Measurements from ENCODE around the gene GBGT1.

GBGT1 gene

DNA sequence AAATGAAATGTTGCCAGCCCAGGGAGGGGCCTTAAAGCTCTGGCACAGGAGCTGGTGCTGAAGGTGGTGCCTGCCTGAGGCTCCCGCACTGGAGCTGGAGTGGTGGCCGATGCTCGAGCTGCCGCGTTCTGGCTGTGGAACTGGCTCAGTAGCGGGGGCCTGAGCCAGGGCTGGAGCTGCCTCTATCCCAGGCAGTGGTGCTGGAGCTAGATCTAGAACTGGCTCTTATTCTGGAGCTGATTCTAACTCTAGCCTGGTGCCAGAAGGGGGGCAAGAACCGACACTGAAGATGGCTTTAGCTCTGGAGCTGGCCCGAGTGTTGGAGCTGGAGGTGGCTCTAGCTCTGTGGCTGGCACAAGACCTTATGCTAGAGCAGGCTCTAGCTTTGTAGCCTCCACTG is 26.1 kb upstream of the GBGT1 start:
- no peak overlapping the region for H3K27ac ChIP-seq (ENCODE audit: low read length)
- H3K4me3 ChIP-seq (ENCODE audit: low read length) = no peak overlapping the region
- peaks cover 5% of the 10 kb centered on the region for H3K4me1 ChIP-seq (ENCODE audit: control insufficient read depth, low read depth, low read length)
- H3K36me3 ChIP-seq (ENCODE audit: control insufficient read depth, low read depth, low read length) = no peaks in the 10 kb centered on the region
- H3K9ac ChIP-seq (ENCODE audit: low read length) = no peak overlapping the region
- H3K9me3 ChIP-seq (ENCODE audit: control insufficient read depth, low read depth, low read length) = no peaks in the 10 kb centered on the region
- H3K27me3 ChIP-seq (ENCODE audit: control insufficient read depth, insufficient read depth, low read length) = peaks cover 16% of the 10 kb centered on the region

DNA sequence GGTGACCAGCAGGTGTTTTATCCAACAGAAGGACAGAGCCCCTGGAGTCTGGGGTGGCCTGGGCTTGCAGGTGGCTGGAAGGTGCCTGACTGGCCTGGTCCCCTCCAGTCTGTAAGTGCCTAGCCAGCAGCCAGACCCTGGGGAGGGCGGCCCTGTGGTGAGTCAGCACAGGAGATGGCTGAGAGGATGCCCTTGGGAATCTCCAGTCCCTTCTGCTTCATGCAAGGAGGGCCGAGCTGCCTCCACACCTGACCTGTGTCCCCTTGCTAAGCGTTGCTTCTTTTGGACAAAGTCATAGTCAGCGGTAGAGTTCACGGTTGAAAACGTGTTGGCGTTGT is 25.1 kb upstream of the GBGT1 start:
- H3K36me3 ChIP-seq (ENCODE audit: control insufficient read depth, low read depth, low read length) = no peaks in the 10 kb centered on the region
- H3K4me3 ChIP-seq (ENCODE audit: low read length) = no peak overlapping the region
- H3K9me3 ChIP-seq (ENCODE audit: control insufficient read depth, low read depth, low read length) = no peaks in the 10 kb centered on the region
- H3K27me3 ChIP-seq (ENCODE audit: control insufficient read depth, insufficient read depth, low read length) = peaks cover 16% of the 10 kb centered on the region
- H3K9ac ChIP-seq (ENCODE audit: low read length) = no peak overlapping the region
- H3K4me1 ChIP-seq (ENCODE audit: control insufficient read depth, low read depth, low read length) = peaks cover 5% of the 10 kb centered on the region
- H3K27ac ChIP-seq (ENCODE audit: low read length) = no peak overlapping the region

DNA sequence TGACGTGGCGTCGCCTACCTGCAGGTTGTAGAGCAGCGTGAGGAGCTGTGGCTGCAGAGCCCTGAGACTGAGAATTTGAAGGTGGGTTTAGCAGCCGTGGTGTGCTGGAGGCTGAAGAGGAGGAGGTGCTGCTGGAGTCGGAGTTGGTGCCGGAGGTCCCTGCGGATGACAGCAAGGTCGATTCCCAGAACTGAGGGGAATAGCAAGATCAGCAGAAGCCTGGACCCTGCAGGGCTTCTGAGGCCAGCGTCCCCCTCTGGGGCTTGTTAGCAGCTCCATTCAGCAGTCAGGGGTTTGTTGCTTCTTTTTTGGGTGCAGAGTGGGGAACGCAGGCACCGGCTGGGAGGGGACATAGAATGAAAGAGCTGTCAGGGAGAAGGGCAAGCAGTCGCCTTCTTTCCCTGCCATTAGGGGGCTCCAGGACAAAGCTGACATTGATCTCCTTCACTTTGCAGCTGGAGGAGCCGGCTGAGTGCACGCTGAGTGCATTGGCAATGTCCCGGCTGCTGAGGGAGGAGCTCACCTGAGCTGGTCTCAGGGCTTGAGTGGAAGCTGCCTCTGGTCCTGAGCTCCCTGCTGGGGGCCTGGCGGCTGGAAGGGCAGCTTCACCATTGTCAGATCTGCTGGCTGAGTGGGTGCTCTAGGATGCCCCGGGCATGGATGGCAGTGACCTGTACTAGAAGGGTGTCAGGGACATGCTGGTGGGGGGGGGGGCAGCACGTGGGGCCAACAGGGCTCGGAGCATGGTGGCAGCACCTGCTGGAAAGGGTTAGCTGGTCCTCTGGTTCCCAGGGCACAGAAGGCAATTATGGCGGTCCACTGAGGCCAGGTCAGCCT is 24.5 kb upstream of the GBGT1 start:
- no peaks in the 10 kb centered on the region for H3K9me3 ChIP-seq (ENCODE audit: control insufficient read depth, low read depth, low read length)
- peaks cover 5% of the 10 kb centered on the region for H3K4me1 ChIP-seq (ENCODE audit: control insufficient read depth, low read depth, low read length)
- no peak overlapping the region for H3K4me3 ChIP-seq (ENCODE audit: low read length)
- no peaks in the 10 kb centered on the region for H3K36me3 ChIP-seq (ENCODE audit: control insufficient read depth, low read depth, low read length)
- H3K9ac ChIP-seq (ENCODE audit: low read length) = no peak overlapping the region
- H3K27me3 ChIP-seq (ENCODE audit: control insufficient read depth, insufficient read depth, low read length) = peaks cover 19% of the 10 kb centered on the region
- no peak overlapping the region for H3K27ac ChIP-seq (ENCODE audit: low read length)

DNA sequence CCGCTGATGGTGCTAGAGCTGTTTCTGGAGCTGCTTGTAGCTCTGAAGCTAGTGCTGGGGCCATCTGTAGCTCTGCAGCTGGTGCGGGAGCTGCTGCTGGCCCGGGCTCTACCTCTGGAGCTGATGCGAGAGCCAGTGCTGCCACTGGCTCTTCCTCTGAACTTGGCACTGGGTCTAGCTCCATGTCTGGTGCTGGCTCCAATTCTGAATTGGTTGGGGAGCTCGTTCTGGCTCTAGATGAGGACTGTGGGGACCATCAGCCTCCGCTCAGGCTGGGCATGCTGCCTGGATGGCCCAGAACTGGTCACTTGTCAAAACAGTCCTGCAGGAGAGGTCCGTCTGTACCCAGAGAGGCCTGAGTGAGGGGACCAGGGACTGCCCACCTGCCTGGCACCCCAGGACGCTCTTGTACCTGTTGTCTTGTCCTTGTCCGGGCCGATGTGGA is 23.9 kb upstream of the GBGT1 start:
- Histone ChIP-seq H3K4me1 (ENCODE audit: control insufficient read depth, low read depth, low read length) (peaks cover 5% of the 10 kb centered on the region), H3K27me3 (ENCODE audit: control insufficient read depth, insufficient read depth, low read length) (peaks cover 25% of the 10 kb centered on the region), H3K36me3 (ENCODE audit: control insufficient read depth, low read depth, low read length) (no peaks in the 10 kb centered on the region)

DNA sequence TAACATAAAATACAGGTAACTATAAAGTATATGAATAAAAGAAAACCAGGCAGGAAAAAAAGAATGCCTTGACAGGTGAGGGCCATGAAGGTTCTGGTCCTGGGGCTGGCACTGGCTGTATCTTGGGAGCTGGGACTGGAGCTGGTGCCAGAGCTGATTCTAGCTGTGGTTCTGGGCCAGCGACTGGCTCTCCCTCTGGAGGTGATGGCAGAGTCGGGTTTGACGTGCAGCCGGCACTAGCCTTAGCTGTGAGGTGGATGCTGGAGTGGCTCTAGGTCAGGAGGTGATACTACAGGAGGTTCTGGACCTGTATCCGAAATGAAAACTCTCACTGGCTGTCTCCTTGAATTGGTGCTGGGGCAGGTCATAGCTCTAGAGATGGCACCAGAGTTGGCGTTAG is 23.0 kb upstream of the GBGT1 start:
- Histone ChIP-seq H3K9ac (ENCODE audit: low read length) (no peak overlapping the region), H3K36me3 (ENCODE audit: control insufficient read depth, low read depth, low read length) (no peaks in the 10 kb centered on the region), H3K4me3 (ENCODE audit: low read length) (no peak overlapping the region), H3K27me3 (ENCODE audit: control insufficient read depth, insufficient read depth, low read length) (peaks cover 26% of the 10 kb centered on the region), H3K4me1 (ENCODE audit: control insufficient read depth, low read depth, low read length) (peaks cover 5% of the 10 kb centered on the region), H3K27ac (ENCODE audit: low read length) (no peak overlapping the region), H3K9me3 (ENCODE audit: control insufficient read depth, low read depth, low read length) (no peaks in the 10 kb centered on the region)

More for the DNA sequence above, 23.9 kb upstream of the GBGT1 start:
- Histone ChIP-seq H3K27ac (ENCODE audit: low read length) (no peak overlapping the region), H3K9me3 (ENCODE audit: control insufficient read depth, low read depth, low read length) (no peaks in the 10 kb centered on the region), H3K9ac (ENCODE audit: low read length) (no peak overlapping the region), H3K4me3 (ENCODE audit: low read length) (no peak overlapping the region)

DNA sequence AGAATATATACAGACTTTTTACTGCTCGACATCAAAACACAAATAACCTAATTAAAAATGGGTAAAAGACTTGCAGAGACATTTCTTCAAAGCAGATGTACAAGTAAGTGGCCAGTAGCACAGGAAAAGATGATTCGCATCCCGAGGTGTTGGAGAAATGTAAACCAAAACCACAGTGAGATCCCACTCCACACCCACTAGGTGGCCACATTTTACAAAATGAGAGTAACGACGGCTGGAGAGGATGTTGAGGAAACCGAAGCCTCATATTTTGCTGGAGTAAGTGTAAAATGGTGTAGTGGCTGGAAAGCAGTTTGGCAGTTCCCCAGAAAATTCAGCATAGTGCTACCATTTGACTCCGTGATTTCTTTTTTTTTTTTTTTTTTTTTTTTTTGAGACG is 21.3 kb upstream of the GBGT1 start:
- Histone ChIP-seq H3K4me3 (ENCODE audit: low read length) (no peak overlapping the region), H3K4me1 (ENCODE audit: control insufficient read depth, low read depth, low read length) (peaks cover 5% of the 10 kb centered on the region), H3K27ac (ENCODE audit: low read length) (no peak overlapping the region), H3K27me3 (ENCODE audit: control insufficient read depth, insufficient read depth, low read length) (peaks cover 26% of the 10 kb centered on the region), H3K9me3 (ENCODE audit: control insufficient read depth, low read depth, low read length) (no peaks in the 10 kb centered on the region), H3K36me3 (ENCODE audit: control insufficient read depth, low read depth, low read length) (no peaks in the 10 kb centered on the region), H3K9ac (ENCODE audit: low read length) (no peak overlapping the region)

DNA sequence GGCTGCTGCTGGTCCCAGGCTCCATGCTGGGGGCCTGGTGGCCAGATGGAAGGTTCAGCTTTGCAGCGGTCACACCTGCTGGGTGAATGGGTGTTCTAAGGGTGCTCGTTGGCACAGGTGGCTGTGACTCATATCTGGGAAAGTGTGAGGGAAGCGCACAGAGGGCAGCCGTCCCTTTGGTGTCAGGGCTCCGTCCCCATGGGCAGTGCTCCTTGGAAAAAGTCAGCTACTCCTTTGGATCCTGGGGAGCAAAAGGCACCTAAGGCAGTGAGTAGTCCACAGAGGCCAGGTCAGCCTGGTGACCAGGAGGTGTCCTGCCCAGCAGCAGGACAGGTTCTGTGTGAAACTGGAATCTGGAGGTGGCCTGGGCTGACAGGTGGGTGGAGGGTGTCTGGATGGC is 18.4 kb upstream of the GBGT1 start:
- no peaks in the 10 kb centered on the region for H3K36me3 ChIP-seq (ENCODE audit: control insufficient read depth, low read depth, low read length)
- no peak overlapping the region for H3K4me3 ChIP-seq (ENCODE audit: low read length)
- no peak overlapping the region for H3K27ac ChIP-seq (ENCODE audit: low read length)
- H3K9ac ChIP-seq (ENCODE audit: low read length) = no peak overlapping the region
- H3K27me3 ChIP-seq (ENCODE audit: control insufficient read depth, insufficient read depth, low read length) = peaks cover 19% of the 10 kb centered on the region
- no peaks in the 10 kb centered on the region for H3K4me1 ChIP-seq (ENCODE audit: control insufficient read depth, low read depth, low read length)
- no peaks in the 10 kb centered on the region for H3K9me3 ChIP-seq (ENCODE audit: control insufficient read depth, low read depth, low read length)

DNA sequence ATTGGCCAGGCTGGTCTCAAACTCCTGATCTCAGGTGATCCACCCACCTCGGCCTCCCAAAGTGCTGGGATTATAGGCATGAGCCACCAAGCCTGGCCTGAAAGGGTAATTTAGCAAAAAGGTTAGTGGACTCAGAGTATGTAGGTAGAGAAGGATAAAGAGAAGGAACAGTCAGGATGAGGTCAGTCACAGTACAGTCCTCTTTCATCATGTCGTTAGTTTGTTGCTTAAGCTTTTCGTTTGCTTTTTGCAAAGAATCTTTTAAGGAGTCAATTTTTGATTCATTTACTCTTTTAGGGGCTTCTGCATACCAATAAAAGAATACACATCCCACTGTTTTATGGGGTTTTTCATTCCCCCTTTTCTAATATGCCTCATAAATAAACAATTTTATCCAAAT is 17.8 kb upstream of the GBGT1 start:
- no peak overlapping the region for H3K27ac ChIP-seq (ENCODE audit: low read length)
- H3K27me3 ChIP-seq (ENCODE audit: control insufficient read depth, insufficient read depth, low read length) = peaks cover 13% of the 10 kb centered on the region
- H3K4me1 ChIP-seq (ENCODE audit: control insufficient read depth, low read depth, low read length) = no peaks in the 10 kb centered on the region
- H3K36me3 ChIP-seq (ENCODE audit: control insufficient read depth, low read depth, low read length) = no peaks in the 10 kb centered on the region
- H3K4me3 ChIP-seq (ENCODE audit: low read length) = no peak overlapping the region
- no peak overlapping the region for H3K9ac ChIP-seq (ENCODE audit: low read length)
- H3K9me3 ChIP-seq (ENCODE audit: control insufficient read depth, low read depth, low read length) = no peaks in the 10 kb centered on the region

DNA sequence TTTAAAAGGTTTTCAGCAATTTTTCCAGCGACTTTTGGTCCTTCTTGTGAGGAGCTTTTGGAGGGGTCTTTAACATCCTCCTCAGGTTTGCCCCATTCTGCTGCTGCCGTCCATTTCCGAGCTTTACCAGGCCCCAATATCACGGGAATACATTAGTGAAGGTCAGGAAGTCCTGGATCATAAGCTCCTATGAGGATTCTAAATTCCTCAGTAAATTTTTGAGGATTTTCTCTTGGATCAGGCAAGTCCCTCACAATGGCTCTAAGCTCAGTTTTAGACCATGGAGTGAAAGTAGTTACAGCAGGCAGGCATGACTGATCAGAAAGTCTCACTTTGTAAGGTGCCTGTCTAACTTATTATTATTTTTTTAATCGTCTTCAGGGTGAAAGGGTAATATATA is 17.2 kb upstream of the GBGT1 start:
- H3K4me1 ChIP-seq (ENCODE audit: control insufficient read depth, low read depth, low read length) = no peaks in the 10 kb centered on the region
- no peak overlapping the region for H3K4me3 ChIP-seq (ENCODE audit: low read length)
- H3K9ac ChIP-seq (ENCODE audit: low read length) = no peak overlapping the region
- H3K27ac ChIP-seq (ENCODE audit: low read length) = no peak overlapping the region
- H3K9me3 ChIP-seq (ENCODE audit: control insufficient read depth, low read depth, low read length) = no peaks in the 10 kb centered on the region
- H3K36me3 ChIP-seq (ENCODE audit: control insufficient read depth, low read depth, low read length) = no peaks in the 10 kb centered on the region
- peaks cover 13% of the 10 kb centered on the region for H3K27me3 ChIP-seq (ENCODE audit: control insufficient read depth, insufficient read depth, low read length)

DNA sequence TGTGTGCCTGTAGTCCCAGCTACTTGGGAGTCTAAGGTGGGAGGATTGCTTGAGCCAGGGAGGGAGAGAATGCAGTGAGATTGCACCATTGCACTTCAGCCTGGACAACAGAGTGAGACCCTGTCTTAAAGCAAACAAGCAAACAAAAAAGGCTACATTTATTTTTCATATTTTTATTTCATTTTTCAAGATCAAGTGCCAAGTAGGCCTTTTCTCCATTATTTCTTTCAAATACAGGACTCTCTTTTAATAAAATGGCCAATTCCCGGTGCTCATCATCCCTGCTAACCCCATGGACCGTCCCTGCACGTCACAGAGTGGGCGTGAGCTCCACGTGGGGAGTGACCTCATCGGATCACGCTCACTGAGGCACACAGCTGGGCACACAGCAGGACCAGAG is 9.3 kb upstream of the GBGT1 start:
- Histone ChIP-seq H3K36me3 (ENCODE audit: control insufficient read depth, low read depth, low read length) (no peaks in the 10 kb centered on the region), H3K9me3 (ENCODE audit: control insufficient read depth, low read depth, low read length) (no peaks in the 10 kb centered on the region), H3K27me3 (ENCODE audit: control insufficient read depth, insufficient read depth, low read length) (peaks cover 12% of the 10 kb centered on the region), H3K27ac (ENCODE audit: low read length) (no peak overlapping the region), H3K4me3 (ENCODE audit: low read length) (no peak overlapping the region), H3K9ac (ENCODE audit: low read length) (no peak overlapping the region), H3K4me1 (ENCODE audit: control insufficient read depth, low read depth, low read length) (no peaks in the 10 kb centered on the region)

DNA sequence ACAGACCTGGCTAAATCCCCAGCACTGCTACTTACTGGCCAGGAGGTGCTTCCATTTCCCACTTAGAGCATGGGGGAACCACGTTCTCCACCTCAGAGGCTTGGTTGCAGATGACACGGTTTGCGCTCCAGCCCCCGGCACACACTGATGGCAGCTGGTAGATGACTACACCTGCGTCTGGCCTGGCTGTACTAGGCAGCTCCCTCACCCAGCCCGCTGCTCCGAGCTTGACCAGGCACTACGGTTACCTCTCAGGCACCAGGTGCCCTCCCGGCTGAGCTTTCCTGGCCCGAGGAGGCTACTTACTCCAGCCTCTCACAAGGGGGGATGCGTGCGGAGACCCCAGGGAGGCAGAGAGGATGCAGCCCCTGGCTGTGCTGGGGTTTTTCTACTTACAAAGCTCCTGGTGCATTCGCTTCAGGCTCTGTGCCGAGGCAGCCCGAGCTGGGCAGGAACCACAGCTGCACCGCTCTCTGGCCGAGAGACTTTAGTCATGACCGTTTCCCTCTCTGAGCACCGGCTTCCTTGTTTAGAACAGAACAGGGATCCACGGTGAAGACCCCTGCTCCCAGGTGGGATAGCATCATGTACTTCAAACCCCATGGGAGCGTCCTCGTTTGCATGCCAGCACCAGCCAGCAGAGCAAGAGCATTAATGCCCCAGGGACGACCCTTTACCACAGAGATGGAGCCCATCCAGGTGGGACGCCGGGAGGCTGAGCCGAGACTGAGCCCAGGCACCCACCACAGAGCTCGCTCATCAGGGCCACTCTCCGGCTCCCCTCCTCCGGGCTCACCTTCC is 7.6 kb upstream of the GBGT1 start:
- H3K27me3 ChIP-seq (ENCODE audit: control insufficient read depth, insufficient read depth, low read length) = peaks cover 8% of the 10 kb centered on the region
- no peaks in the 10 kb centered on the region for H3K4me1 ChIP-seq (ENCODE audit: control insufficient read depth, low read depth, low read length)
- no peaks in the 10 kb centered on the region for H3K9me3 ChIP-seq (ENCODE audit: control insufficient read depth, low read depth, low read length)
- no peak overlapping the region for H3K9ac ChIP-seq (ENCODE audit: low read length)
- no peaks in the 10 kb centered on the region for H3K36me3 ChIP-seq (ENCODE audit: control insufficient read depth, low read depth, low read length)
- H3K27ac ChIP-seq (ENCODE audit: low read length) = no peak overlapping the region
- H3K4me3 ChIP-seq (ENCODE audit: low read length) = no peak overlapping the region

DNA sequence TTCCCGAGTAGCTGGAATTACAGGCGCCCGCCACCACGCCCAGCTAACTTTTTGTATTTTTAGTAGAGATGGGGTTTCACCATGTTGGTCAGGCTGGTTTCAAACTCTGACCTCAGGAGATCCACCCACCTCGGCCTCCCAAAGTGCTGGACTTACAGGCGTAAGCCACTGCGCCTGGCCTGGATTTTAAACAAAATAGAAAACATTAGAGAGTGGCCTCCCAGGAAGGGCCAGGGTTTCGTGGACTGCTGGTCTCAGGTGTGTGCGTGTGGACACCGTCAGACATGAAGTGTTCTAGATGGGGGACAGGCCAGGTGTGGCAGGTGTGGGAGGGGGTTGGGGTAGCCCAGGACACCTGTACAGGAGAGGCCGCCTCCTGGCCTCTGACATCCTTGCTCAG is 7.0 kb upstream of the GBGT1 start:
- H3K36me3 ChIP-seq (ENCODE audit: control insufficient read depth, low read depth, low read length) = no peaks in the 10 kb centered on the region
- H3K27me3 ChIP-seq (ENCODE audit: control insufficient read depth, insufficient read depth, low read length) = peaks cover 8% of the 10 kb centered on the region
- no peaks in the 10 kb centered on the region for H3K4me1 ChIP-seq (ENCODE audit: control insufficient read depth, low read depth, low read length)
- no peak overlapping the region for H3K9ac ChIP-seq (ENCODE audit: low read length)
- no peaks in the 10 kb centered on the region for H3K9me3 ChIP-seq (ENCODE audit: control insufficient read depth, low read depth, low read length)
- H3K4me3 ChIP-seq (ENCODE audit: low read length) = no peak overlapping the region
- H3K27ac ChIP-seq (ENCODE audit: low read length) = no peak overlapping the region
